Stimulated activated effector memory CD8-positive, alpha-beta T cell treated with anti-CD3 and anti-CD28 coated beads, Interleukin-12 subunit alpha, Interleukin-12 subunit beta, amount 100 ng/mL, for 72 hours (primary cell): Measurements from ENCODE around the gene KPNA6.
"Not testable (repeated sequence)": the region's sequence is repeated elsewhere in the genome, so short reads cannot be mapped to it uniquely, and the experiment has no call there.

Experiments used
- ATAC-seq: fragments of 150-1000 bp; cut with Tn5 transposase; 2 replicates; pipeline ENCODE4 v1.10.0; 2021
- DNase-seq, 2 donors: peaks; one replicate each; pipeline ENCODE4 v3.0.0; 2021 to 2022; ENCODE audit warnings: low spot score in 2 of 2
- H3K27ac Mint-ChIP-seq: one replicate; pipeline ENCODE4 v1.8.0; 2022; ENCODE audit warnings: mild to moderate bottlenecking, mixed read lengths
- H3K36me3 Mint-ChIP-seq: one replicate; pipeline ENCODE4 v1.8.0; 2022; ENCODE audit warnings: mild to moderate bottlenecking, mixed read lengths
- H3K4me1 Mint-ChIP-seq: one replicate; pipeline ENCODE4 v1.8.0; 2022; ENCODE audit warnings: mixed read lengths
- H3K4me3 Mint-ChIP-seq: one replicate; pipeline ENCODE4 v1.8.0; 2022; ENCODE audit warnings: mild to moderate bottlenecking, mixed read lengths
- H3K9me3 Mint-ChIP-seq: one replicate; pipeline ENCODE4 v1.8.0; 2022; ENCODE audit warnings: mixed read lengths

Gene KPNA6

GRCh38 chr1:32107742-32108661 is at the start of gene KPNA6:
Gene KPNA6, plus strand, starts transcription at chr1:32108056. Its CDS starts 75 bp downstream, at chr1:32108131.
- peak within 1 kb of the TSS; percentile 96 for H3K4me3 Mint-ChIP-seq
- peak within 1 kb of the TSS; percentile 97 for H3K27ac Mint-ChIP-seq
- peaks cover 39% of the 10 kb centered on the region for H3K4me1 Mint-ChIP-seq
- H3K9me3 Mint-ChIP-seq, result no peaks in the 10 kb centered on the region
- peaks cover 13% of the 10 kb centered on the region for H3K36me3 Mint-ChIP-seq
- DNase-seq (peak; percentile 74 to 93), ATAC-seq (peak; percentile 91)

GRCh38 chr1:32060914-32061313 is 46.9 kb upstream of the KPNA6 start:
- H3K9me3 Mint-ChIP-seq, result no peaks in the 10 kb centered on the region
- peak overlapping the region; percentile 79 for H3K27ac Mint-ChIP-seq

DNA sequence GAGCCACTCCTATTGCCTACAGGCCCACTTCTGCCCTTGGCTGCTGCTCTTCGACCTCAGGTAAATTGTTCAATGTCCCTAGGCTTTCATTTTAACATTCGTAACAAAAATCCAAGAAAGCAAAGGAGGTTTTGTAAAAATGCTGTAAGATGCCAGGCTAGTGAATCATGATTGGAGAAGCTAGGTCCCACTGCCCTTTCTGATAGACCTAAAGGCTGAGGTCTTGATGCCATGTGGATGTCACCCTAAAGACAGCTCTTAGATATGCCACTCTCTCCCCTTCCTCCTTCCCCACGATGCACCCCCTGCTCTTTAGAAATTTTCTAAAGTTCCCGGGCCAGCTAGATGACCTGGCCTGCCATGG is 45.0 kb upstream of the KPNA6 start:
- DNase-seq (no peak), ATAC-seq (no peak)
- H3K27ac Mint-ChIP-seq, result peak overlapping the region; percentile 81

More at GRCh38 chr1:32060914-32061313, 46.9 kb upstream of the KPNA6 start:
- ATAC-seq, result no peak
- Mint-ChIP-seq H3K4me3 (no peak overlapping the region), H3K36me3 (peaks cover 75% of the 10 kb centered on the region), H3K4me1 (no peaks in the 10 kb centered on the region)
- no peak for DNase-seq

GRCh38 chr1:32063261-32063681 is 44.6 kb upstream of the KPNA6 start:
- Mint-ChIP-seq H3K27ac (peak overlapping the region; percentile 81), H3K4me3 (no peak overlapping the region), H3K36me3 (peaks cover 70% of the 10 kb centered on the region), H3K9me3 (no peaks in the 10 kb centered on the region), H3K4me1 (no peaks in the 10 kb centered on the region)
- ATAC-seq (peak; percentile 47), DNase-seq (no peak)

More for the DNA sequence above, 45.0 kb upstream of the KPNA6 start:
- Mint-ChIP-seq H3K4me3 (no peak overlapping the region), H3K36me3 (peaks cover 75% of the 10 kb centered on the region), H3K9me3 (no peaks in the 10 kb centered on the region), H3K4me1 (no peaks in the 10 kb centered on the region)

GRCh38 chr1:32065613-32066488 is 42.0 kb upstream of the KPNA6 start:
- H3K4me3 Mint-ChIP-seq, ATAC-seq, DNase-seq, H3K9me3 Mint-ChIP-seq, H3K27ac Mint-ChIP-seq, H3K4me1 Mint-ChIP-seq: not testable (repeated sequence)
- peaks cover 52% of the 10 kb centered on the region for H3K36me3 Mint-ChIP-seq

- DNase-seq (no peak), ATAC-seq (no peak)
- H3K27ac Mint-ChIP-seq, result no peak overlapping the region
- no peak overlapping the region for H3K4me3 Mint-ChIP-seq
- H3K4me1 Mint-ChIP-seq, result peaks cover 6% of the 10 kb centered on the region
- peaks cover 46% of the 10 kb centered on the region for H3K36me3 Mint-ChIP-seq
- H3K9me3 Mint-ChIP-seq, result no peaks in the 10 kb centered on the region
Observed at GRCh38 chr1:32066489-32066873, 41.4 kb upstream of the KPNA6 start.

DNA sequence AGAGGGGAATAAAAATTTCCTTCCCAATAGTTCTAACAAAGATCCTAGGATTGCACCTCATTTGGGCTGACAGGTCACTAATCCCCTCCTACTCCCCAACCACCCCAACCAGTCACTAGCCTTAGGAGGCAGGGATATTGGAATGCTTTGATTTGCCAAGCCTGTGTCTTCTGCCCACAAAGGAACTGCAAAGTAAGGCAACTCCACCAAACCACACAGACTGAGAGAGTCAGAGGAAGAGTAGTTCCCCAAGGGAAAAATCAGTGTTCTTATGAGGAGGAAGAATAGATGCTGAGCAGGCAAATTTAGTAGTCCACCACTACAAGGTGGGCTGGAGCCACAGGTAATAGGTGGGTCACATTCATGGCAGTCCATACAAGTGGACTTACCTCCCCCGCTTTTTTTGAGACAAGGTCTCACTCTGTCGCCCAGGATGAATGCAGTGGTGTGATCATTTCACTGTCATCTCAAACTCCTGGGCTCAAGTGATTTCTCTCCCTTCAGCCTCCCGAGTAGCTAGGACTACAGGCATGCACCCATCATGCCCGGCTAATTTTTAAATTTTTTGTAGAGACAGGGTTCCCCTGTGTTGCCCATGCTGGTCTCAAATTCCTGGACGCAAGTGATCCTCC is 38.8 kb upstream of the KPNA6 start:
- H3K9me3 Mint-ChIP-seq, result no peaks in the 10 kb centered on the region
- H3K36me3 Mint-ChIP-seq, result peaks cover 42% of the 10 kb centered on the region
- H3K27ac Mint-ChIP-seq, result peak overlapping the region; percentile 7
- ATAC-seq (no peak), DNase-seq (no peak)
- H3K4me1 Mint-ChIP-seq, result peaks cover 27% of the 10 kb centered on the region
- H3K4me3 Mint-ChIP-seq, result no peak overlapping the region

DNA sequence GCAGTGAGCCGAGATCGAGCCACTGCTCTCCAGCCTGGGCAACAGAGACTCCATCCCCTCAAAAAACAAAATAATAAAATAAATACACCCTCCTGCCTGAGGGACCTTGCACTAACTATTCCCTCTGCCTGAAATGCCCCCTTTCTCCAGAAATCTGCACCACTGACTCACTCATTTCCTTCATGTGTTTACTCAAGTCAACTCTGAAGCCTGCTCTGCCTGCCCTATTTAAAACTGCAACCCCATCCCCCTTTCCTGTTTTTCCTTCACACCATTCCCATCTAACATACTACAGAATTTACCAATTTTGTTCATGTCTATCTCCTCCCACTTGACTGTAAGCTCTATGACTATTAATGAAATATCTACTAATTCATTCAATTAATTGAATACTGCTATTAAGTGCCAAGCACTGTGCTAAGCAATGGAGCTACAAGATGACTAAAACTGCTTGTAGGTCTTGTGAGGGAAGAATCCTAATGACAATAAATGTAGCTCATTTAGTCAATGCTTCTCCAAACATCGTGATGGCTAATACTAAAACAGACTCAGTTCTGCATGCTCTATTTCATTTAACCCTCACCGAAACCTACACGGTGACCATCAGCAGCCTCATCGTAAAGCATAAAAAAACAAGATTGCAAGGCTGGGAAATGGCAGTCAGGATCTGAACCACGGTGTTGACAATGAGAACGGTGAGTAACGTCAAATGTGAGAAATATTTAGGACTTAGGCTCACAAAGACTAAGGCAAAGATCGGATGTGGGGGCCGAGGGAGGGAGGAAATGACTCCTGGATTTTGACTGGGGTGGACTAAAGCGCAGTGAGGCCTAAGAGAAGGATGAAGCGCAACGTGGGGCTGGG is 35.9 kb upstream of the KPNA6 start:
- peaks cover 36% of the 10 kb centered on the region for H3K4me1 Mint-ChIP-seq
- ATAC-seq (peak; percentile 58), DNase-seq (no peak)
- H3K4me3 Mint-ChIP-seq, result peak overlapping the region; percentile 96
- H3K27ac Mint-ChIP-seq, result peak overlapping the region; percentile 95
- peaks cover 50% of the 10 kb centered on the region for H3K36me3 Mint-ChIP-seq
- H3K9me3 Mint-ChIP-seq, result no peaks in the 10 kb centered on the region

GRCh38 chr1:32072622-32073298 is 35.1 kb upstream of the KPNA6 start, which contains the start of gene TMEM39B:
Gene TMEM39B, plus strand, starts transcription at chr1:32072939. Its CDS starts 109 bp downstream, at chr1:32073048.
- ATAC-seq, result peak; percentile 94
- Mint-ChIP-seq H3K4me3 (peak within 1 kb of the TSS; percentile 96), H3K4me1 (peaks cover 43% of the 10 kb centered on the region)

DNA sequence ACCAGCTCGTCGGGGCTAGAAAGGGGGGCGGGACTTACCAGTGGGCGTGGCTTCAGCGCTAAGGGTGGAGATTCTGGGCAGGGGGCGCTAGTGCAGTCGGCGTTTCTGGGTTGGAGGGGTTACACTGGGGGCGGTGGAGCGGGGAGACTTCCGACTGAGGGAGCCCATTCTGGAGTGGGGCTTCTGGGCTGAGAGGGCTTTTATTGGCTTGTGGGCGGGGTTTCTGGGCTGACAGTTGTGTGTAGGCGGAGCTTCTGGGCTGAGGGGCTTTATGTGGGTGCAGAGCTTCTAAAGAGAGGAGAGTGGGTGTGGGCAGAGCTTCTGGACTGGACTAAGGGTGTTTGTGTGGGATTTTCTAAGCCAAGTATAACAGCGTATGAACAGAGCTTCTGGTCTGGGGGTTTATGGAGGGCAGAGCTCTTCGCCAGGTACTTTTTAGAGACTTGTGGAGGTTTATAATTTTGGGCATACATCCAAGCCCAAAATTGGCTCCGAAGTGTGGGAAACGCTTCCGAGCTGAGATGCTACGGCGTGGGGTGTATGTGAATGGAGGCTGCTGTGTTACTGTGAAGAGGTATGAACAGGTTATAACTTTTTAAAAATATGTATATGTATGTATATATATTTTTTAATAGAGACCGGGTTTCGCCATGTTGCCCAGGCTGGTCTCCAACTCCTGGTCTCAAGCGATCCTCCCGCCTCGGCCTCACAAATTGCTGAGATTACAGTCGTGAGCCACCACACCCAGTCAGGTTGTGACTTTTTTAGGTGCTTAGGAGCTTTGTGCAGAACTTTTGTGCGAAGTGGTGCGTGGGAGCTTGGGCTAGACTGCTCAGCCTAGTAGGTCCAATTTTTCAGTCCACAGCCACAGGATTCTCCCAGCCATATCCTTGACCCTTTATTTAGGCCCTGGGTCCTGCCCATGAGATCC is 34.3 kb upstream of the KPNA6 start:
- ATAC-seq (peak; percentile 20), DNase-seq (peak in 1 of 2 donors; percentile 96)
- Mint-ChIP-seq H3K9me3 (no peaks in the 10 kb centered on the region), H3K36me3 (peaks cover 57% of the 10 kb centered on the region), H3K4me1 (peaks cover 44% of the 10 kb centered on the region), H3K27ac (peak overlapping the region; percentile 95), H3K4me3 (peak overlapping the region; percentile 96)

More at GRCh38 chr1:32072622-32073298, 35.1 kb upstream of the KPNA6 start, which contains the start of gene TMEM39B:
- Mint-ChIP-seq H3K27ac (peak within 1 kb of the TSS; percentile 95), H3K36me3 (peaks cover 50% of the 10 kb centered on the region), H3K9me3 (no peaks in the 10 kb centered on the region)
- DNase-seq, result peak; percentile 91 to 96

- ATAC-seq, result no peak
Observed at GRCh38 chr1:32074841-32075240, 33.0 kb upstream of the KPNA6 start.

DNA sequence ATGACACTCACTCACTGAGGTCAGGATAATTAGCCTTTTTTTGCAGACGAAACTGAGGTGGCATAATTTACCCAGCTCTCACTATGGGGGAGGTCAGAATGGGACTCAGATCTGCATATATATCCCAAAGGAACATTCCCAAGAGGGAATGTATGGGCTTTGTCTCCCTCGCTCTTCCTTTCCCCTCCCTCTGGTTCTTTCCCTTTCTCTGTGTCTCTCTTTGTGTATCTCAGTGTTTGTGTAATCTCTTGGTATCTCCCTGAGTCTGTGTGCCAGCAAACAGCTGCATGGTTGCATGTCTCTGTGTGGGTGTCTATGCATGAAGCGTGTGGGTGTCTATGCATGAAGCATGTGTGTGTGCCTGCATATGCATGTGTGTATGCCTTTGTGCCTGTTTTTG is 30.4 kb upstream of the KPNA6 start:
- Mint-ChIP-seq H3K4me1 (peaks cover 28% of the 10 kb centered on the region), H3K36me3 (peaks cover 84% of the 10 kb centered on the region), H3K9me3 (no peaks in the 10 kb centered on the region), H3K4me3 (no peak overlapping the region), H3K27ac (no peak overlapping the region)
- no peak for DNase-seq
- ATAC-seq, result no peak

More at GRCh38 chr1:32074841-32075240, 33.0 kb upstream of the KPNA6 start:
- no peak for DNase-seq
- Mint-ChIP-seq H3K27ac (peak overlapping the region; percentile 68), H3K9me3 (no peaks in the 10 kb centered on the region), H3K4me3 (peak overlapping the region; percentile 96), H3K4me1 (peaks cover 44% of the 10 kb centered on the region), H3K36me3 (peaks cover 69% of the 10 kb centered on the region)

GRCh38 chr1:32082022-32082421 is 25.8 kb upstream of the KPNA6 start:
- no peak for ATAC-seq
- Mint-ChIP-seq H3K4me1 (peaks cover 8% of the 10 kb centered on the region), H3K9me3 (no peaks in the 10 kb centered on the region), H3K4me3 (no peak overlapping the region), H3K27ac (no peak overlapping the region), H3K36me3 (peaks cover 97% of the 10 kb centered on the region)
- DNase-seq, result no peak
